ENCODE data around the gene CCDC28A. TPM values are rescaled to one million over a fixed set of nuclear protein-coding genes. Genes with fewer than 3 reads are reported as not detected.

CCDC28A gene
- total RNA-seq, 1 experiment from 2014 or later, result 12.3 TPM

DNA sequence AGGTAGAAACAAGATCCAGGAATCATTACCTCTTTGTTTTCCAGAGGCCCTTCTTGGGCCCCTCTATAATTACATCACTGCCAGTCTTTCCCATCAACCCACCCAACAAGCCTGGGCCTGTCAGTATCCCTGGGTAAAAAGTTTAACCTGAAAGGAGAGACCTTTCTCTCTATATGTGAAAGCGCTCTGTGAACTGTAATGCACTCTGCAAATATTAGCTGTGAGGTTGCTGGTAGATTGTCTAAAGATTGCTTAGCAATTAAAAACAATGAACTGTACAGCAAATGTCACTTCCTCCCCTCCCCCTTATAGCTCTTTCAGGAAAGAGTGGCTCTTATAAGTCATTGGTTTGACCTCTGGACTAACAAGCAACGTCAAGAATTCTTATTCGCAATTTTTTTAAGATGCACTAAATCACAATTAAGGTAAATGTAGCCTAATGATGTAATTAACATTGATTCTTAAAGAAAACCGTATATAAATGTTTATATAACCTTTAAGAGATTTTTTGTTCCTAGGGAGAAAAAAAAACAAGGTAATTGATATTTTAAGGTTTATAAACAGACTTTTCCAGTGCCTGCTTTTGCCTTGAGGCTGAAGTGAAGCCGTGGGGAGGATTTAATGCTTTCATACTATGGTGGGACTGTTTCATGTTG, 40.7 kb downstream of the CCDC28A start:
- ChIA-PET CTCF (no interaction called here), POLR2A (ENCODE audit: unreplicated experiment) (no interaction called here)
- Histone ChIP-seq H4K20me1 (ENCODE audit: insufficient read depth) (no peaks in the 10 kb centered on the region), H2AFZ (no peak overlapping the region), H3K4me1 (replicated peaks; ENCODE audit: insufficient read depth) (peaks cover 30% of the 10 kb centered on the region), H3K4me3 (no peak overlapping the region), H3K4me2 (no peak overlapping the region), H3K36me3 (ENCODE audit: low read depth) (no peaks in the 10 kb centered on the region), H3F3A (ENCODE audit: insufficient read depth, low read depth) (peaks cover 24% of the 10 kb centered on the region), H3K27ac (no peak overlapping the region), H3K27me3 (ENCODE audit: insufficient read depth, low read depth) (no peaks in the 10 kb centered on the region), H3K79me2 (ENCODE audit: low read depth) (no peaks in the 10 kb centered on the region), H3K9me2 (ENCODE audit: insufficient read depth) (no peaks in the 10 kb centered on the region), H3K9me3 (ENCODE audit: insufficient read depth, low read depth) (peaks cover 5% of the 10 kb centered on the region)
- BruUV-seq (replicated peaks), result no TSS peak
- TF ChIP-seq, protein P1, sequence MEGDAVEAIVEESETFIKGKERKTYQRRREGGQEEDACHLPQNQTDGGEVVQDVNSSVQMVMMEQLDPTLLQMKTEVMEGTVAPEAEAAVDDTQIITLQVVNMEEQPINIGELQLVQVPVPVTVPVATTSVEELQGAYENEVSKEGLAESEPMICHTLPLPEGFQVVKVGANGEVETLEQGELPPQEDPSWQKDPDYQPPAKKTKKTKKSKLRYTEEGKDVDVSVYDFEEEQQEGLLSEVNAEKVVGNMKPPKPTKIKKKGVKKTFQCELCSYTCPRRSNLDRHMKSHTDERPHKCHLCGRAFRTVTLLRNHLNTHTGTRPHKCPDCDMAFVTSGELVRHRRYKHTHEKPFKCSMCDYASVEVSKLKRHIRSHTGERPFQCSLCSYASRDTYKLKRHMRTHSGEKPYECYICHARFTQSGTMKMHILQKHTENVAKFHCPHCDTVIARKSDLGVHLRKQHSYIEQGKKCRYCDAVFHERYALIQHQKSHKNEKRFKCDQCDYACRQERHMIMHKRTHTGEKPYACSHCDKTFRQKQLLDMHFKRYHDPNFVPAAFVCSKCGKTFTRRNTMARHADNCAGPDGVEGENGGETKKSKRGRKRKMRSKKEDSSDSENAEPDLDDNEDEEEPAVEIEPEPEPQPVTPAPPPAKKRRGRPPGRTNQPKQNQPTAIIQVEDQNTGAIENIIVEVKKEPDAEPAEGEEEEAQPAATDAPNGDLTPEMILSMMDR (conservative IDR thresholded peaks at IDR 0.05), result no peak
- no peak for TF ChIP-seq EZH2 (IDR thresholded peaks at IDR 0.05; ENCODE audit: low read depth)
- intact Hi-C loops (cut with micrococcal nuclease; ENCODE audit: unreplicated experiment), result loop anchor here (1.0 to 10.0 kb wide), 2 partner anchors 110 to 405 kb away; no protein-coding TSS in a partner anchor
- DNase-seq, result no peak

DNA sequence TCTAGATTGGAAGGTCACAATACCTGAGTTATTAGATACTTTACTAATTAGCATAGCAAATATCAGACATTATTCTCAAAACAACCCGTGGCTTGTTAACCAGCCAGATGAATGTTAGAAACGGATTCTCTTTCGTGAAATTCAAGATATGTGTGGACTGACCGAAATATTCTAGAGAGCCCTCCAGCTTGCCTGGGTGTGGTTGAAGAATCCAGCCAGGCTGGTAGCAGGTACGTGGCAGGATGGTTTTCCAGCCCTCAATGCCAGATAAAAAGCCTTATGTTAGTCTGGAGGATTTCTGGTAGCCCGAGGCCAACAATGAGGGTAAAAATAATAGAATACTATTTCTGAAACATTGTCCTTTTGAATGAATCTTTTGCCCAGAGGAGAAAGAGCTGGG, 41.7 kb downstream of the CCDC28A start:
- no peak for TF ChIP-seq EZH2 (IDR thresholded peaks at IDR 0.05; ENCODE audit: low read depth)
- TF ChIP-seq, protein P1 (conservative IDR thresholded peaks at IDR 0.05), result no peak
- Histone ChIP-seq H3K9me2 (ENCODE audit: insufficient read depth) (no peaks in the 10 kb centered on the region), H3K27ac (no peak overlapping the region), H3K79me2 (ENCODE audit: low read depth) (no peaks in the 10 kb centered on the region), H3K4me3 (no peak overlapping the region), H3F3A (ENCODE audit: insufficient read depth, low read depth) (peaks cover 27% of the 10 kb centered on the region), H3K4me2 (no peak overlapping the region), H3K4me1 (replicated peaks; ENCODE audit: insufficient read depth) (peaks cover 39% of the 10 kb centered on the region), H3K9me3 (ENCODE audit: insufficient read depth, low read depth) (no peaks in the 10 kb centered on the region), H3K27me3 (ENCODE audit: insufficient read depth, low read depth) (no peaks in the 10 kb centered on the region), H2AFZ (0 out of 2 replicates have a peak overlapping the region, but pooled peaks have one; percentile 25), H3K36me3 (ENCODE audit: low read depth) (no peaks in the 10 kb centered on the region), H4K20me1 (ENCODE audit: insufficient read depth) (no peaks in the 10 kb centered on the region)
- intact Hi-C loops (cut with micrococcal nuclease; ENCODE audit: unreplicated experiment), result loop anchor here (5.0 to 10.0 kb wide), 3 partner anchors 87 to 322 kb away; partner anchors contain the start of gene HECA
- POLR2A ChIA-PET (ENCODE audit: unreplicated experiment), result no interaction called here
- no peak for DNase-seq
- CTCF ChIA-PET, result no interaction called here
- BruUV-seq (replicated peaks), result no TSS peak

DNA sequence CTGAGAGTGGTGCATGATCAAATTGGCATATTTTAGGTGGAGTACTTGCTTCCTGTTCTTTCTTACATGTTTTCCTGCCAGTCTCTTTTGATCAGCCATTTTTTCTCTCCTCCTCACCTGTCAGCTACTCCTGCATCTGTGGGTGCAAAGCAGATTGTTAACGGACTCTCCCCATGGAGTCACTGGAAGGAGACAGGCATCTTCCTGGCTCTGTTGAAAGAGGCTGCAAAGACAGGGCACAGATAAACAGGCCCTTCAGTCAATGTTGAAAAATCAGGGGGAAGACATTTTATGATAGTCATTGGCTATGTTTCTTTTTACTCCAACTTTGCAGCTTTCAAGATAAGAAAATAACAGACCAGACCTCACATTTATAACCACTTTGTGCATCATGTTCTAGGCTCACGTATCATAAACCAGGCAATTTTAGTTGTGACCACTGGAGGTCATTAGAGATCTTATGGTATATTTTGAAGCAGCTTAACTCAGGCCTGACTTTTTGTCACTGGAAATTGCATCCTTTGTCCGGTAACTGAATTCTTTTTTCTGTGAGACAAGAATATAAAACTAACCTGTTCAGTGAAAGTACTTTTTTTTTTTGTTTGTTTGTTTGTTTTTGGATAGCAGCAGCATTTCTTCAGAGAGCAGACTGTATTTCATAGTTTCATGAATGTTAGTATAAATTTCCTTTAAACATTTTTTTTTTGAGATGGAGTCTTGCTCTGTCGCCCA, 42.4 kb downstream of the CCDC28A start:
- ChIA-PET CTCF (interaction anchor here (0.5 to 0.7 kb wide), 2 partner anchors 297 to 415 kb away, joined by 3 to 5 read pairs; no protein-coding TSS in a partner anchor), POLR2A (ENCODE audit: unreplicated experiment) (no interaction called here)
- peak in 1 of 2 experiments; percentile 74 for DNase-seq
- Histone ChIP-seq H3K4me3 (no peak overlapping the region), H3K9me3 (ENCODE audit: insufficient read depth, low read depth) (no peaks in the 10 kb centered on the region), H4K20me1 (ENCODE audit: insufficient read depth) (no peaks in the 10 kb centered on the region), H3K4me1 (replicated peaks; ENCODE audit: insufficient read depth) (peaks cover 46% of the 10 kb centered on the region), H3K27me3 (ENCODE audit: insufficient read depth, low read depth) (no peaks in the 10 kb centered on the region), H3K27ac (no peak overlapping the region), H2AFZ (0 out of 2 replicates have a peak overlapping the region, but pooled peaks have one; percentile 25), H3K9me2 (ENCODE audit: insufficient read depth) (no peaks in the 10 kb centered on the region), H3K36me3 (ENCODE audit: low read depth) (no peaks in the 10 kb centered on the region), H3K79me2 (ENCODE audit: low read depth) (no peaks in the 10 kb centered on the region), H3K4me2 (no peak overlapping the region), H3F3A (ENCODE audit: insufficient read depth, low read depth) (peaks cover 27% of the 10 kb centered on the region)
- intact Hi-C loops (cut with micrococcal nuclease; ENCODE audit: unreplicated experiment), result loop anchor here (1.0 to 10.0 kb wide), 4 partner anchors 86 to 548 kb away; partner anchors contain the start of gene HECA
- TF ChIP-seq EZH2 (IDR thresholded peaks at IDR 0.05; ENCODE audit: low read depth), result no peak
- TF ChIP-seq, protein P1 (conservative IDR thresholded peaks at IDR 0.05), result peak; percentile 88
- BruUV-seq (replicated peaks), result no TSS peak

All from PC-9 (cell line).